Activated T-helper 2 cell treated with anti-CD3 and anti-CD28 coated beads, Interferon-gamma antibody, Interleukin-2, Interleukin-4, amounts not matched to agents 10 μg/mL and 5 μg/mL and 100 μg/mL, durations not matched to agents 14 hours and 24 hours and 36 hours (primary cell): ENCODE results near the gene SLC22A7. TPM values are rescaled to one million over a fixed set of nuclear protein-coding genes. Genes with fewer than 3 reads are reported as not detected.

Experiments
- DNase-seq: peaks from one replicate; pipeline ENCODE4 v3.0.0; 2021; ENCODE audit warnings: low spot score
- H3K27ac Mint-ChIP-seq: one replicate; pipeline ENCODE4 v1.8.0; 2021; ENCODE audit warnings: mixed read lengths
- H3K27me3 Mint-ChIP-seq: one replicate; pipeline ENCODE4 v1.8.0; 2021; ENCODE audit warnings: low read depth, mixed read lengths
- H3K36me3 Mint-ChIP-seq: one replicate; pipeline ENCODE4 v1.8.0; 2021; ENCODE audit warnings: low read depth, mixed read lengths
- H3K4me1 Mint-ChIP-seq: one replicate; pipeline ENCODE4 v1.8.0; 2021; ENCODE audit warnings: low read depth, mixed read lengths
- H3K4me3 Mint-ChIP-seq: one replicate; pipeline ENCODE4 v1.8.0; 2021; ENCODE audit warnings: low read depth, mild to moderate bottlenecking, moderate library complexity, mixed read lengths
- H3K9me3 Mint-ChIP-seq: one replicate; pipeline ENCODE4 v1.8.0; 2021; ENCODE audit warnings: mixed read lengths
- intact Hi-C: fragments of 100-400 bp; cut with micrococcal nuclease; formaldehyde crosslinking; loops from one replicate; pipeline ENCODE4 v1.15.1; 2023
- total RNA-seq: library from RNA; stranded (reverse); gene quantifications from 2 replicates; pipeline ENCODE4 v1.2.3, GENCODE V29; 2022

SLC22A7 gene
- total RNA-seq, 1 donor from 2014 or later, result not detected

DNA sequence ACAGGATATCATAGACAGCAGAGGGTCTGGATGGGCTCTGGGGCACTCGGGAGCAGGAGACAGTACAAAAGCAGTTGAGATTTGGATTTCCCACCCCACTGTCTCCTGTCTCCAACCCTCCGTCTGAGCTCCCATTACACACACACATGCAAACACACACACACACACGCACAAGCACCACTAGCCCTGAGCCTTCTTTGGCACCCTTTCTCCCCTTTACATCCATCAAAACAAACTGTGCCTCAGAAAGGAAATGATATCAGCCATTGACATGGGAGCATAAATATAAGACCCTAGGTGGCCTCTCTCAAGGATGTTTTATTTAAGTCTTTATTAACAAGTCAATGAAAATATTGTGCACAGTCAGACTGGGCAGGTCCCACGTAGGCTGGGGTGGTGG, 37.3 kb upstream of the SLC22A7 start:
- peaks cover 16% of the 10 kb centered on the region for H3K4me1 Mint-ChIP-seq
- no peak overlapping the region for H3K4me3 Mint-ChIP-seq
- intact Hi-C loops, result loop anchor here (5.0 kb wide), 1 partner anchor 137 kb away; no protein-coding TSS in a partner anchor
- no peak overlapping the region for H3K27ac Mint-ChIP-seq
- no peaks in the 10 kb centered on the region for H3K9me3 Mint-ChIP-seq
- no peaks in the 10 kb centered on the region for H3K36me3 Mint-ChIP-seq
- DNase-seq, result no peak
- H3K27me3 Mint-ChIP-seq, result no peaks in the 10 kb centered on the region

DNA sequence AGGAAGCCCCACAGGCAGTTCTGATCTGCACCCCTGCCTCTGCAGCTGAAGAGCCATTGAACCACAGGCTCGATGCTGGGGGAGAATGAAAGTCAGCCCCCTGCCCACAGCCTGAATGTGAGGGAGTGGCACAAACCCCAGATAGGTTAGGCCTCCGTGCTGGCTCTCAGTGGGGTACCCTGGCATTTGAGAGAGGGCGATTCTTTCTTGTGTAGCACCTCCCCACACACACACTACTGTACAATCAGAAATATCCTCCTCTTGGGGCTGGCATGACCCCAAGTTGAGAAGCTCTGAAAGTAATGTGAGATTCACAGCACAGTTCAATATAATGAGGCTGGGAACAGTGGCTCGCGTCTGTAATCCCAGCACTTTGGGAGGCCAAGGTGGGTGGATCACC, 36.9 kb upstream of the SLC22A7 start:
- no peak overlapping the region for H3K4me3 Mint-ChIP-seq
- intact Hi-C loops, result loop anchor here (5.0 kb wide), 1 partner anchor 136 kb away; no protein-coding TSS in a partner anchor
- no peaks in the 10 kb centered on the region for H3K27me3 Mint-ChIP-seq
- no peaks in the 10 kb centered on the region for H3K9me3 Mint-ChIP-seq
- H3K36me3 Mint-ChIP-seq, result no peaks in the 10 kb centered on the region
- DNase-seq, result no peak
- peaks cover 15% of the 10 kb centered on the region for H3K4me1 Mint-ChIP-seq
- H3K27ac Mint-ChIP-seq, result no peak overlapping the region

GRCh38 chr6:43262000-43262779, 35.9 kb upstream of the SLC22A7 start:
- Mint-ChIP-seq H3K4me1 (peaks cover 9% of the 10 kb centered on the region), H3K27me3 (peaks cover under 1% of the 10 kb centered on the region), H3K9me3 (no peaks in the 10 kb centered on the region), H3K4me3 (no peak overlapping the region), H3K36me3 (no peaks in the 10 kb centered on the region), H3K27ac (no peak overlapping the region)
- intact Hi-C loops, result loop anchor here (5.0 kb wide), 1 partner anchor 135 kb away; no protein-coding TSS in a partner anchor
- no peak for DNase-seq

DNA sequence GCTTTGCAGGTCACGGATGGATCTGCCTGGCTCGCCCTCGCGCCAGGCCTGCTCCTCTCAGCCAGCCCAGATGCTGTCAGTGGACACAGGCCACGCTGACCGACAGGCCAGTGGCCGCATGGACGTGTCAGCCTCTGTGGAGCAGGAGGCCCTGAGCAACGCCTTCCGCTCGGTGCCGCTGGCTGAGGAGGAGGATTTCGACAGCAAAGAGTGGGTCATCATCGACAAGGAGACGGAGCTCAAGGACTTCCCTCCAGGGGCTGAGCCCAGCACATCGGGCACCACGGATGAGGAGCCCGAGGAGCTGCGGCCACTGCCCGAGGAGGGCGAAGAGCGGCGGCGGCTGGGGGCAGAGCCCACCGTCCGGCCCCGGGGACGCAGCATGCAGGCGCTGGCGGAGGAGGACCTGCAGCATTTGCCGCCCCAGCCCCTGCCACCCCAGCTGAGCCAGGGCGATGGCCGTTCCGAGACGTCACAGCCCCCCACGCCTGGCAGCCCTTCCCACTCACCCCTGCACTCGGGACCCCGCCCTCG, 35.2 kb upstream of the SLC22A7 start:
- no peaks in the 10 kb centered on the region for H3K9me3 Mint-ChIP-seq
- H3K27ac Mint-ChIP-seq, result no peak overlapping the region
- no peak for DNase-seq
- no peak overlapping the region for H3K4me3 Mint-ChIP-seq
- no peaks in the 10 kb centered on the region for H3K36me3 Mint-ChIP-seq
- H3K27me3 Mint-ChIP-seq, result peaks cover 4% of the 10 kb centered on the region
- intact Hi-C loops, result loop anchor here (1.0 to 5.0 kb wide), 2 partner anchors 134 to 243 kb away; no protein-coding TSS in a partner anchor
- peaks cover 2% of the 10 kb centered on the region for H3K4me1 Mint-ChIP-seq

DNA sequence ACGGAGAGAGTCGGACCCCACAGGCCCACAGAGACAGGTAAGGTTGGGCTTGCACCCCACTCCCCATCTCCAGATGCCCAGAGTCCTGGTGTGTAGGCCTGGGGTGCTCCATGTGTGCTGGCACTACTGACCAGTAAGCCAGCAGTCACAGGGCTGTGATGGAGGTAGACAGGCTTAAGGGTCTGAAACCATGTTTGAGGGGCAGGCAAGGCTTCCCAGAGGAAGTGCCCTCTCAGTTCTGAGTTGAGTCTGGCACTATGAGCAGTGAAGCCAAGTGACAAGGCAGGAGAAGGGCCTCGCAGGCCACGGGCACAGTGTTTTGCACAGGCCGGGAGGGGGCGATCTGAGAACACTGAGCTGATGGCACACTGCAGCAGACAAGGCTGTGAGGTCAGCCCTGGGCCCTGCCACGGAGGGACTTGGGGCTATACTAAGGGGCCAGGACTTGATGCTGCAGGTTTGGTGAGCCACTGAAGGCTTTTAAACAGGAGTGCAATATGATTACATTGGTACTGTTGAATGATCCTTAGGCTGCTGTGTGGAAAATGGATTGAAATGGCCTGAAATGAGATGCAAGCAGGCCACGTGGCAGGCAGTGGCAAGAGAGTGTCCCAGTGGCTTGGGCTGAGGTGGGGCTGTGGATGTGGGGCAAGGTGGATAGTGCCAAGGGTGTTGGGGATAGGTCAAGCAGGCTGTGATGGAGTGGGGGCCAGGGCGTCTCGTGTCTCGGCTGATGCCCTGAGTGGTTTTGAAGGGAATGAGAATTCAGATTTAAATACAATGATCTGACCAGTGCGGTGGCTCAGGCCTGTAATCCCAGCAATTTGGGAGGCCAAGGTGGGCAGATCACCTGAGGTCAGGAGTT, 34.5 kb upstream of the SLC22A7 start:
- no peaks in the 10 kb centered on the region for H3K9me3 Mint-ChIP-seq
- H3K27me3 Mint-ChIP-seq, result peaks cover 4% of the 10 kb centered on the region
- no peaks in the 10 kb centered on the region for H3K4me1 Mint-ChIP-seq
- intact Hi-C loops, result loop anchor here (1.0 to 5.0 kb wide), 2 partner anchors 134 to 243 kb away; no protein-coding TSS in a partner anchor
- no peaks in the 10 kb centered on the region for H3K36me3 Mint-ChIP-seq
- peak; percentile 60 for DNase-seq
- no peak overlapping the region for H3K4me3 Mint-ChIP-seq
- no peak overlapping the region for H3K27ac Mint-ChIP-seq

- no peak overlapping the region for H3K27ac Mint-ChIP-seq
- peaks cover 4% of the 10 kb centered on the region for H3K4me1 Mint-ChIP-seq
- intact Hi-C loops, result loop anchor here (5.0 kb wide), 1 partner anchor 133 kb away; no protein-coding TSS in a partner anchor
- H3K4me3 Mint-ChIP-seq, result no peak overlapping the region
- H3K9me3 Mint-ChIP-seq, result no peaks in the 10 kb centered on the region
- H3K36me3 Mint-ChIP-seq, result no peaks in the 10 kb centered on the region
- H3K27me3 Mint-ChIP-seq, result peaks cover 11% of the 10 kb centered on the region
- no peak for DNase-seq
Observed at GRCh38 chr6:43264599-43265145, 33.4 kb upstream of the SLC22A7 start.

- Mint-ChIP-seq H3K4me3 (no peak overlapping the region), H3K27me3 (peaks cover 16% of the 10 kb centered on the region), H3K4me1 (peaks cover 4% of the 10 kb centered on the region), H3K9me3 (no peaks in the 10 kb centered on the region), H3K36me3 (no peaks in the 10 kb centered on the region), H3K27ac (no peak overlapping the region)
- intact Hi-C loops, result no loop called here
- no peak for DNase-seq
Observed at GRCh38 chr6:43265564-43265963, 32.5 kb upstream of the SLC22A7 start.

- no peaks in the 10 kb centered on the region for H3K36me3 Mint-ChIP-seq
- H3K9me3 Mint-ChIP-seq, result no peaks in the 10 kb centered on the region
- no peak overlapping the region for H3K27ac Mint-ChIP-seq
- peaks cover 25% of the 10 kb centered on the region for H3K27me3 Mint-ChIP-seq
- peaks cover 4% of the 10 kb centered on the region for H3K4me1 Mint-ChIP-seq
- no peak for DNase-seq
- no peak overlapping the region for H3K4me3 Mint-ChIP-seq
- intact Hi-C loops, result no loop called here
Observed at GRCh38 chr6:43267619-43268354, 30.3 kb upstream of the SLC22A7 start.

DNA sequence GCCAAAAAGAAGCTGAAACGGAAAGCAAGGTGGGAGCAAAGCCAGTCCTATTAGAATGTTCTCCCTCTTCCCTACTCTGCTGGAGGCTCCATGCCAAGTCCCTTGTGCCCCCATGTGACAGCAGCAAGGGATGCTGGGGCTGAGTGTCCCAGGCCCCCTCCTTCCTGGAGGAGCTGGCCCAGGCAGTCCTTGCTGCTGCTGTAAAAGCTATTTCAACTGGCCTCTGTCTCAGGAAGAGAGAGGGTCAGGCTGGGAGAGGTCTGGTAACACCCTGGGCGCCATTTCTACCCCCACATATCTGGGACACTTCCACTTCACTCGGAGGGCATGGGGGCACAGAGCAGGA, 29.7 kb upstream of the SLC22A7 start:
- H3K4me1 Mint-ChIP-seq, result peaks cover 4% of the 10 kb centered on the region
- H3K4me3 Mint-ChIP-seq, result no peak overlapping the region
- no peaks in the 10 kb centered on the region for H3K36me3 Mint-ChIP-seq
- no peak overlapping the region for H3K27ac Mint-ChIP-seq
- intact Hi-C loops, result no loop called here
- peaks cover 30% of the 10 kb centered on the region for H3K27me3 Mint-ChIP-seq
- H3K9me3 Mint-ChIP-seq, result no peaks in the 10 kb centered on the region
- no peak for DNase-seq

DNA sequence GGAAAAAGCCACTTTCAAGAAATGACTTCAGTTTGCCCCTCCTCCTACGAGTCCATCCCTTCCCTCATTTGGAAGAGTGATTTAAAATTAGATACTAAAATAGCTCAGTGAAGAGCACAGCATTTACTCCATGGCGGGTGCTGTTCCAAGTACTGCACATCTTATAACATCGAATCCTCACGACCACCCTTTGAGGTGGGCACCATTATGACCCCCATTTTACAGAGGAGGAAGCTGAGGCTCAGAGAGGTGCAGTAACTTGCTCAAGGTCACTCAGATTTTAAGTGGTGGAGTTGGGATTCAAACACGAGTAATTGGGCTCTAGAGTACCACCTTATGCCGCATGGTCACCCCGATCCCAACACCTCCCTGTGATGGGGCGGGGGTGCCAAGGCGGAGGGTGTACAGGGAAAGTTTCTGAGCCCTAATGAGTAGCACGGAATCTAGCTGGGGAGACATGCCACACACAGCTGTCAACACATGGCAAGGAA, 29.2 kb upstream of the SLC22A7 start:
- Mint-ChIP-seq H3K9me3 (no peaks in the 10 kb centered on the region), H3K36me3 (no peaks in the 10 kb centered on the region), H3K27me3 (peaks cover 35% of the 10 kb centered on the region), H3K4me3 (peak overlapping the region; percentile 66), H3K4me1 (peaks cover 4% of the 10 kb centered on the region), H3K27ac (no peak overlapping the region)
- intact Hi-C loops, result no loop called here
- no peak for DNase-seq

- Mint-ChIP-seq H3K4me1 (peaks cover 9% of the 10 kb centered on the region), H3K36me3 (no peaks in the 10 kb centered on the region), H3K27ac (no peak overlapping the region), H3K27me3 (peaks cover 41% of the 10 kb centered on the region), H3K9me3 (no peaks in the 10 kb centered on the region), H3K4me3 (peak overlapping the region; percentile 66)
- peak; percentile 20 for DNase-seq
- intact Hi-C loops, result no loop called here
Observed at GRCh38 chr6:43269273-43270007, 28.6 kb upstream of the SLC22A7 start.
